ENCODE results near the gene NDUFS1.
"Not testable (repeated sequence)": the region's sequence is repeated elsewhere in the genome, so short reads cannot be mapped to it uniquely, and the experiment has no call there.

DNA sequence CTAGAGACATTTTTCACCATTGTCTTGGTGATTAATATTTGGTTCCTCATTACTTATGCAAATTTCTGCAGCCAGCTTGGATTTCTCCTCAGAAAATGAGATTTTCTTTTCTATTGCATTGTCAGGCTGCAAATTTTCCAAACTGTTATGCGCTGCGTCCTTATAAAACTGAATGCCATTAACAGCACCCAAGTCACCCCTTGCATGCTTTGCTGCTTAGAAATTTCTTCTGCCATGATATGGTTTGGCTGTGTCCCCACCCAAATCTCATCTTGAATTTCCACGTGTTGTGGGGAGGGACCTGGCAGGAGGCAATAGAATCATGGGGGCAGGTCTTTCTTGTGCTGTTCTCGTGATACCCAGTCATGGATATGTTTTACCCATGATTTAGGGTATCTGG lies 9.0 kb upstream of the NDUFS1 start:
- TF ChIP-seq CTCF (IDR thresholded peaks at IDR 0.05); POLR2AphosphoS5 (IDR thresholded peaks at IDR 0.05; ENCODE audit: insufficient read depth in 1 of 2, low read depth in 1 of 2): not testable (repeated sequence)
